ENCODE measurements around the gene MALAT1. TPM values are rescaled to one million over a fixed set of nuclear protein-coding genes. Genes with fewer than 3 reads are reported as not detected.

The MALAT1 gene
- total and polyA plus RNA-seq, 2 donors (not counting 1 experiment from before 2014, with no cell fraction given), result 646 to 32,417 TPM

DNA sequence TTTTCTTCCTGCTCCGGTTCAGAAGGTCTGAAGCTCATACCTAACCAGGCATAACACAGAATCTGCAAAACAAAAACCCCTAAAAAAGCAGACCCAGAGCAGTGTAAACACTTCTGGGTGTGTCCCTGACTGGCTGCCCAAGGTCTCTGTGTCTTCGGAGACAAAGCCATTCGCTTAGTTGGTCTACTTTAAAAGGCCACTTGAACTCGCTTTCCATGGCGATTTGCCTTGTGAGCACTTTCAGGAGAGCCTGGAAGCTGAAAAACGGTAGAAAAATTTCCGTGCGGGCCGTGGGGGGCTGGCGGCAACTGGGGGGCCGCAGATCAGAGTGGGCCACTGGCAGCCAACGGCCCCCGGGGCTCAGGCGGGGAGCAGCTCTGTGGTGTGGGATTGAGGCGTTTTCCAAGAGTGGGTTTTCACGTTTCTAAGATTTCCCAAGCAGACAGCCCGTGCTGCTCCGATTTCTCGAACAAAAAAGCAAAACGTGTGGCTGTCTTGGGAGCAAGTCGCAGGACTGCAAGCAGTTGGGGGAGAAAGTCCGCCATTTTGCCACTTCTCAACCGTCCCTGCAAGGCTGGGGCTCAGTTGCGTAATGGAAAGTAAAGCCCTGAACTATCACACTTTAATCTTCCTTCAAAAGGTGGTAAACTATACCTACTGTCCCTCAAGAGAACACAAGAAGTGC, 661 bp upstream of the MALAT1 start:
- H3K36me3 ChIP-seq (replicated peaks in 1 of 2; ENCODE audit: control extremely low read depth in 1 of 2, control insufficient read depth in 1 of 2, extremely low read depth in 1 of 2, insufficient read depth in 2 of 2, low read length in 1 of 2), result peaks cover 1 to 34% of the 10 kb centered on the region in 2 experiments
- ATAC-seq (ENCODE audit: low read depth) (peak; percentile 15), DNase-seq (no peak)
- peak overlapping the region; percentile 76 to 100 (median 93) for H3K4me3 ChIP-seq (ENCODE audit: control extremely low read depth in 1 of 5, extremely low read depth in 1 of 5, insufficient read depth in 1 of 5, low read depth in 2 of 5, low read length in 4 of 5)
- peaks cover 41% of the 10 kb centered on the region for H4K20me1 ChIP-seq (ENCODE audit: control insufficient read depth, insufficient read depth, low read length, poor library complexity, severe bottlenecking)
- ChIA-PET CTCF (interaction anchor here (0.6 to 17.5 kb wide), 18 partner anchors 10 to 168 kb away, joined by 3 to 541 read pairs (median 6); partner anchors contain the start of genes FRMD8, NEAT1, SLC25A45 and ZNRD2), POLR2A (interaction anchor here (0.6 to 20.7 kb wide), 33 partner anchors 10 to 1158 kb away, joined by 3 to 1159 read pairs (median 7); partner anchors contain the start of genes CCDC88B, DPF2, FRMD8 and NEAT1)
- peaks cover 83% of the 10 kb centered on the region for H3K79me2 ChIP-seq (ENCODE audit: control insufficient read depth, insufficient read depth, low read length)
- 2% methylated on average over 22 of the region's 24 CpGs for WGBS (ENCODE audit: insufficient coverage)
- H3K9me3 ChIP-seq (ENCODE audit: control extremely low read depth in 1 of 3, control insufficient read depth in 2 of 3, insufficient read depth in 1 of 3, low read length in 2 of 3), result no peaks in the 10 kb centered on the region
- intact Hi-C loops (cut with micrococcal nuclease), result no loop called here
- peak overlapping the region; percentile 97 for H3K4me2 ChIP-seq (replicated peaks; ENCODE audit: low read depth, low read length, poor library complexity, severe bottlenecking)
- Mint-ChIP-seq H3K27me3 (no peaks in the 10 kb centered on the region), H3K9me3 (ENCODE audit: insufficient read depth) (no peaks in the 10 kb centered on the region), H3K27ac (no peak overlapping the region), H3K4me1 (peaks cover 39% of the 10 kb centered on the region), H3K4me3 (no peak overlapping the region)
- H3K27ac ChIP-seq (ENCODE audit: low read length in 2 of 2), result peak overlapping the region; percentile 99 to 100
- H3K27me3 ChIP-seq (replicated peaks in 1 of 4; ENCODE audit: control extremely low read depth in 1 of 4, control insufficient read depth in 3 of 4, insufficient read depth in 4 of 4, low read length in 3 of 4), result no peaks in the 10 kb centered on the region
- TF ChIP-seq, protein P1, sequence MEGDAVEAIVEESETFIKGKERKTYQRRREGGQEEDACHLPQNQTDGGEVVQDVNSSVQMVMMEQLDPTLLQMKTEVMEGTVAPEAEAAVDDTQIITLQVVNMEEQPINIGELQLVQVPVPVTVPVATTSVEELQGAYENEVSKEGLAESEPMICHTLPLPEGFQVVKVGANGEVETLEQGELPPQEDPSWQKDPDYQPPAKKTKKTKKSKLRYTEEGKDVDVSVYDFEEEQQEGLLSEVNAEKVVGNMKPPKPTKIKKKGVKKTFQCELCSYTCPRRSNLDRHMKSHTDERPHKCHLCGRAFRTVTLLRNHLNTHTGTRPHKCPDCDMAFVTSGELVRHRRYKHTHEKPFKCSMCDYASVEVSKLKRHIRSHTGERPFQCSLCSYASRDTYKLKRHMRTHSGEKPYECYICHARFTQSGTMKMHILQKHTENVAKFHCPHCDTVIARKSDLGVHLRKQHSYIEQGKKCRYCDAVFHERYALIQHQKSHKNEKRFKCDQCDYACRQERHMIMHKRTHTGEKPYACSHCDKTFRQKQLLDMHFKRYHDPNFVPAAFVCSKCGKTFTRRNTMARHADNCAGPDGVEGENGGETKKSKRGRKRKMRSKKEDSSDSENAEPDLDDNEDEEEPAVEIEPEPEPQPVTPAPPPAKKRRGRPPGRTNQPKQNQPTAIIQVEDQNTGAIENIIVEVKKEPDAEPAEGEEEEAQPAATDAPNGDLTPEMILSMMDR (IDR thresholded peaks at IDR 0.05), result no peak
- no peak for TF ChIP-seq EZH2 (IDR thresholded peaks at IDR 0.05; ENCODE audit: borderline replicate concordance, insufficient read depth, low read depth, low read length, poor library complexity, severe bottlenecking)
- peak overlapping the region; percentile 97 for H3K9ac ChIP-seq (ENCODE audit: low read length)
- peak overlapping the region; percentile 63 for H2AFZ ChIP-seq (ENCODE audit: insufficient read depth, low read depth, low read length, poor library complexity, severe bottlenecking)
- H3K4me1 ChIP-seq (ENCODE audit: control insufficient read depth in 2 of 2, insufficient read depth in 2 of 2, low read length in 2 of 2), result peaks cover 23 to 45% of the 10 kb centered on the region in 2 donors

DNA sequence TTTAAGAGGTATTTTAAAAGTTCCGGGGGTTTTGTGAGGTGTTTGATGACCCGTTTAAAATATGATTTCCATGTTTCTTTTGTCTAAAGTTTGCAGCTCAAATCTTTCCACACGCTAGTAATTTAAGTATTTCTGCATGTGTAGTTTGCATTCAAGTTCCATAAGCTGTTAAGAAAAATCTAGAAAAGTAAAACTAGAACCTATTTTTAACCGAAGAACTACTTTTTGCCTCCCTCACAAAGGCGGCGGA, 193 bp upstream of the MALAT1 start:
- Mint-ChIP-seq H3K4me3 (no peak overlapping the region), H3K27me3 (no peaks in the 10 kb centered on the region), H3K27ac (no peak overlapping the region), H3K4me1 (peaks cover 36% of the 10 kb centered on the region), H3K9me3 (ENCODE audit: insufficient read depth) (no peaks in the 10 kb centered on the region)
- H3K9ac ChIP-seq (ENCODE audit: low read length), result peak overlapping the region; percentile 97
- H3K36me3 ChIP-seq (replicated peaks in 1 of 2; ENCODE audit: control extremely low read depth in 1 of 2, control insufficient read depth in 1 of 2, extremely low read depth in 1 of 2, insufficient read depth in 2 of 2, low read length in 1 of 2), result peaks cover 1 to 38% of the 10 kb centered on the region in 2 experiments
- intact Hi-C loops (cut with micrococcal nuclease), result no loop called here
- H3K4me1 ChIP-seq (ENCODE audit: control insufficient read depth in 2 of 2, insufficient read depth in 2 of 2, low read length in 2 of 2), result peaks cover 19 to 40% of the 10 kb centered on the region in 2 donors
- H3K27ac ChIP-seq (ENCODE audit: low read length in 2 of 2), result peak overlapping the region; percentile 99 to 100
- ATAC-seq (ENCODE audit: low read depth), result no peak
- no peaks in the 10 kb centered on the region for H3K27me3 ChIP-seq (replicated peaks in 1 of 4; ENCODE audit: control extremely low read depth in 1 of 4, control insufficient read depth in 3 of 4, insufficient read depth in 4 of 4, low read length in 3 of 4)
- TF ChIP-seq, protein P1 (IDR thresholded peaks at IDR 0.05), result no peak
- TF ChIP-seq EZH2 (IDR thresholded peaks at IDR 0.05; ENCODE audit: borderline replicate concordance, insufficient read depth, low read depth, low read length, poor library complexity, severe bottlenecking), result no peak
- H3K79me2 ChIP-seq (ENCODE audit: control insufficient read depth, insufficient read depth, low read length), result peaks cover 83% of the 10 kb centered on the region
- peak overlapping the region; percentile 97 for H3K4me2 ChIP-seq (replicated peaks; ENCODE audit: low read depth, low read length, poor library complexity, severe bottlenecking)
- H3K4me3 ChIP-seq (ENCODE audit: control extremely low read depth in 1 of 5, extremely low read depth in 1 of 5, insufficient read depth in 1 of 5, low read depth in 2 of 5, low read length in 4 of 5), result peak overlapping the region; percentile 76 to 100 (median 93)
- 0% methylated on average over 2 of the region's 6 CpGs for WGBS (ENCODE audit: insufficient coverage)
- peak overlapping the region; percentile 63 for H2AFZ ChIP-seq (ENCODE audit: insufficient read depth, low read depth, low read length, poor library complexity, severe bottlenecking)
- CTCF ChIA-PET, result interaction anchor here (1.0 to 17.5 kb wide), 10 partner anchors 9 to 115 kb away, joined by 3 to 541 read pairs (median 20); partner anchors contain the start of genes FRMD8, NEAT1 and SLC25A45
- no peaks in the 10 kb centered on the region for H3K9me3 ChIP-seq (ENCODE audit: control extremely low read depth in 1 of 3, control insufficient read depth in 2 of 3, insufficient read depth in 1 of 3, low read length in 2 of 3)
- H4K20me1 ChIP-seq (ENCODE audit: control insufficient read depth, insufficient read depth, low read length, poor library complexity, severe bottlenecking), result peaks cover 45% of the 10 kb centered on the region
- POLR2A ChIA-PET, result interaction anchor here (0.7 to 20.7 kb wide), 21 partner anchors 9 to 727 kb away, joined by 3 to 1159 read pairs (median 12); partner anchors contain the start of genes DPF2, FRMD8, NEAT1 and SCYL1
- DNase-seq, result no peak
